ENCODE data around the gene DAGLA. TPM values are rescaled to one million over a fixed set of nuclear protein-coding genes. Genes with fewer than 3 reads are reported as not detected.

Gene DAGLA
- total RNA-seq, 2 experiments from 2014 or later, result 0.05 TPM; not detected in 1

DNA sequence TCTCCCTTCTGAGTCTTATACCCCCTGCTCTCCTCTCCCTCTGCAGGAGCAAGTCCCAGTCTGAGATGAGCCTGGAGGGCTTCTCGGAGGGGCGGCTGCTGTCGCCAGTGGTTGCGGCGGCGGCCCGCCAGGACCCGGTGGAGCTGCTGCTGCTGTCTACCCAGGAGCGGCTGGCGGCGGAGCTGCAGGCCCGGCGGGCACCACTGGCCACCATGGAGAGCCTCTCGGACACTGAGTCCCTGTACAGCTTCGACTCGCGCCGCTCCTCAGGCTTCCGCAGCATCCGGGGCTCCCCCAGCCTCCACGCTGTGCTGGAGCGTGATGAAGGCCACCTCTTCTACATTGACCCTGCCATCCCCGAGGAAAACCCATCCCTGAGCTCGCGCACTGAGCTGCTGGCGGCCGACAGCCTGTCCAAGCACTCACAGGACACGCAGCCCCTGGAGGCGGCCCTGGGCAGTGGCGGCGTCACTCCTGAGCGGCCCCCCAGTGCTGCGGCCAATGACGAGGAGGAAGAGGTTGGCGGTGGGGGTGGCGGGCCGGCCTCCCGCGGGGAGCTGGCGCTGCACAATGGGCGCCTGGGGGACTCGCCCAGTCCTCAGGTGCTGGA lies 63.4 kb downstream of the DAGLA start:
- CTCF ChIA-PET, result interaction anchor here (1.1 to 2.0 kb wide), 3 partner anchors 10 to 339 kb away, joined by 3 to 11 read pairs (median 5); no protein-coding TSS in a partner anchor
- Mint-ChIP-seq H3K4me1 (ENCODE audit: low read depth) (no peaks in the 10 kb centered on the region), H3K27ac (no peak overlapping the region), H3K4me3 (no peak overlapping the region), H3K36me3 (ENCODE audit: low read depth) (no peaks in the 10 kb centered on the region), H3K9me3 (no peaks in the 10 kb centered on the region), H3K27me3 (peaks cover 2% of the 10 kb centered on the region)
- intact Hi-C loops (cut with micrococcal nuclease), result no loop called here
- ATAC-seq (no peak), DNase-seq (no peak)
- TF ChIP-seq, protein P1, sequence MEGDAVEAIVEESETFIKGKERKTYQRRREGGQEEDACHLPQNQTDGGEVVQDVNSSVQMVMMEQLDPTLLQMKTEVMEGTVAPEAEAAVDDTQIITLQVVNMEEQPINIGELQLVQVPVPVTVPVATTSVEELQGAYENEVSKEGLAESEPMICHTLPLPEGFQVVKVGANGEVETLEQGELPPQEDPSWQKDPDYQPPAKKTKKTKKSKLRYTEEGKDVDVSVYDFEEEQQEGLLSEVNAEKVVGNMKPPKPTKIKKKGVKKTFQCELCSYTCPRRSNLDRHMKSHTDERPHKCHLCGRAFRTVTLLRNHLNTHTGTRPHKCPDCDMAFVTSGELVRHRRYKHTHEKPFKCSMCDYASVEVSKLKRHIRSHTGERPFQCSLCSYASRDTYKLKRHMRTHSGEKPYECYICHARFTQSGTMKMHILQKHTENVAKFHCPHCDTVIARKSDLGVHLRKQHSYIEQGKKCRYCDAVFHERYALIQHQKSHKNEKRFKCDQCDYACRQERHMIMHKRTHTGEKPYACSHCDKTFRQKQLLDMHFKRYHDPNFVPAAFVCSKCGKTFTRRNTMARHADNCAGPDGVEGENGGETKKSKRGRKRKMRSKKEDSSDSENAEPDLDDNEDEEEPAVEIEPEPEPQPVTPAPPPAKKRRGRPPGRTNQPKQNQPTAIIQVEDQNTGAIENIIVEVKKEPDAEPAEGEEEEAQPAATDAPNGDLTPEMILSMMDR (IDR thresholded peaks at IDR 0.05), result no peak
- POLR2A ChIA-PET, result no interaction called here

DNA sequence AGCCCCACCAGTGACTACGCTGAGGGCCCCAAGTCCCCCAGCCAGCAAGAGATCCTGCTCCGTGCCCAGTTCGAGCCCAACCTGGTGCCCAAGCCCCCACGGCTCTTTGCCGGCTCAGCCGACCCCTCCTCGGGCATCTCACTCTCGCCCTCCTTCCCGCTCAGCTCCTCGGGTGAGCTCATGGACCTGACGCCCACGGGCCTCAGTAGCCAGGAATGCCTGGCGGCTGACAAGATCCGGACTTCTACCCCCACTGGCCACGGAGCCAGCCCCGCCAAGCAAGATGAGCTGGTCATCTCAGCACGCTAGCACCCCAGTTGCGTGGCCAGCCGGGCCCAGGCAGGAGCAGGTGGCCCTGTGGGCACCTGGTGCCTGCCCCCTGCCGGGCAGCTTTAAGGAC lies 64.0 kb downstream of the DAGLA start:
- ChIA-PET CTCF (interaction anchor here (1.1 to 2.0 kb wide), 3 partner anchors 10 to 338 kb away, joined by 3 to 11 read pairs (median 5); no protein-coding TSS in a partner anchor), POLR2A (no interaction called here)
- Mint-ChIP-seq H3K27ac (no peak overlapping the region), H3K4me3 (no peak overlapping the region), H3K9me3 (no peaks in the 10 kb centered on the region), H3K36me3 (ENCODE audit: low read depth) (no peaks in the 10 kb centered on the region), H3K27me3 (peaks cover 4% of the 10 kb centered on the region), H3K4me1 (ENCODE audit: low read depth) (no peaks in the 10 kb centered on the region)
- no peak for ATAC-seq
- TF ChIP-seq, protein P1 (IDR thresholded peaks at IDR 0.05), result no peak
- intact Hi-C loops (cut with micrococcal nuclease), result no loop called here
- no peak for DNase-seq

DNA sequence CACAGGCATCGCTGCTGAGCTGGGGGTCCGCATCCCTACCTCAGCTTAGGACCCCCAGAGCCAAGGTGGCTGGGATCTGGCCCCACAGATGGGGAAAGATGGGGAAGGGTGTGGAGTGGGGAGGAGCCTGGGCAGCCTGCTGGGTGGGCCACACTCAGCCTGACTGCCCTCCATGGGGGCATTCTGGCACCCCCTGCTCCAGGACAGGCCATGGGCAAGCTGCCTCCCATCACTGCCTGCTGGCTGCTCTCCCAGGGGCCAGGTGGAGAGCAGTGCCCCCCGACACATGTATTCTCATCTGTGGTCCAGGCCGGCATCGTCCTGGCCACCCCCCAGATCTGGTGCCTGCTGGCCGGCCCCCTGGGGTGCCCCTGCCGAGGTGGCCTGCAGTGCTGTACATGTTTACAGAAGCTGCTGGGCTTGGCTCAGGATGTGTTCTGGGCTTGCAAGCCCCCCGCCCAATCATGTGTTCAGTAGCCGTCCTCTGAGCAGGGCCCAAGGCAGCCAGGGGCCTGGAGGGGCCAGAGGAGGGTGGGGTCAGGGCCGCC lies 64.5 kb downstream of the DAGLA start:
- DNase-seq, result no peak
- H3K27me3 Mint-ChIP-seq, result peaks cover 7% of the 10 kb centered on the region
- ChIA-PET CTCF (interaction anchor here (1.1 to 2.0 kb wide), 2 partner anchors 11 to 30 kb away, joined by 3 to 11 read pairs; no protein-coding TSS in a partner anchor), POLR2A (no interaction called here)
- no peaks in the 10 kb centered on the region for H3K4me1 Mint-ChIP-seq (ENCODE audit: low read depth)
- no peak overlapping the region for H3K27ac Mint-ChIP-seq
- intact Hi-C loops (cut with micrococcal nuclease), result no loop called here
- H3K36me3 Mint-ChIP-seq (ENCODE audit: low read depth), result no peaks in the 10 kb centered on the region
- no peak overlapping the region for H3K4me3 Mint-ChIP-seq
- no peaks in the 10 kb centered on the region for H3K9me3 Mint-ChIP-seq
- TF ChIP-seq, protein P1 (IDR thresholded peaks at IDR 0.05), result no peak
- no peak for ATAC-seq

DNA sequence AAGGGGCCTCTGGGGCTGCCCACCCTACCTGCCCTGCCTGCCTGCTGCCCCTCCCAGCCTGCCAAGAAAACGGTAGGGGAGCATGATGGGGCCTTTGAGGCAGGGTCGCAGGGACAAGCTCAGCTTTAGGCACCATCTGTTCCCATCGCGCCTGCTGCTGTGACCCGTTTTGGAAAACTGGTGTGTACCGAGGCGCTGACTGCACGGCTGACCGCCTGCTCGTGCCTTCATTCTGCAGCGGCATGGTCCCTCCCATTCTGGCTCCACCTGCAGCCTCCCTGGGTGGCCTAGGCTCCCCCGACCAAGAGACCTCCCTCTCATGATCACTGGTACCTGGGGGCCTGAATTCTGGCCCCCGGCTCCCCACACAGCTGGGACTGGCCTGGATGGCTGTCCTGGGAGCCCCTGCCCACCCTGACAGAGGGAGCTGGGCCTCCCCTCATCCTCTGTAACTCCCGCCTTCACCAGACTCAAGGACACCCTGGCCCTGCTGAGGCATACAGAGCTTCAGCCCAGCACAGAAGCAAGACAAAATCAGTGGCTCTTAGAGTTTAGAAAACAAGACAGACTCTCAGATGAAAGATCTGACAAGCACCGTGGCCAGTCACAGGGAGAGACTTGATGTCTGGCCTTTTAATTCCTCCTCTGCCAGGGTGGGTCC lies 65.7 kb downstream of the DAGLA start:
- TF ChIP-seq, protein P1 (IDR thresholded peaks at IDR 0.05), result no peak
- H3K4me3 Mint-ChIP-seq, result no peak overlapping the region
- DNase-seq (no peak), ATAC-seq (no peak)
- H3K27me3 Mint-ChIP-seq, result peaks cover 11% of the 10 kb centered on the region
- no peaks in the 10 kb centered on the region for H3K4me1 Mint-ChIP-seq (ENCODE audit: low read depth)
- ChIA-PET POLR2A (no interaction called here), CTCF (interaction anchor here (0.9 kb wide), 1 partner anchor 24 kb away, joined by 3 read pairs; no protein-coding TSS in a partner anchor)
- no peaks in the 10 kb centered on the region for H3K9me3 Mint-ChIP-seq
- H3K27ac Mint-ChIP-seq, result no peak overlapping the region
- no peaks in the 10 kb centered on the region for H3K36me3 Mint-ChIP-seq (ENCODE audit: low read depth)
- intact Hi-C loops (cut with micrococcal nuclease), result no loop called here

Measured in activated CD8-positive, alpha-beta T cell treated with anti-CD3 and anti-CD28 coated beads for 36 hours (primary cell).